ENCODE measurements around the gene HIPK3.

The HIPK3 gene

GRCh38 chr11:33272338-33273107, 15.3 kb downstream of the HIPK3 start:
- TF ChIP-seq FOXP2 (optimal IDR thresholded peaks at IDR 0.05; ENCODE audit: borderline replicate concordance, extremely low read depth, extremely low read length, insufficient read depth) (no peak), TAF1 (IDR thresholded peaks at IDR 0.05; ENCODE audit: borderline replicate concordance, insufficient read depth, low read length) (no peak), POLR2AphosphoS5 (IDR thresholded peaks at IDR 0.05; ENCODE audit: low read depth, low read length) (no peak), SIN3A (IDR thresholded peaks at IDR 0.05; ENCODE audit: borderline replicate concordance, insufficient read depth, low read length) (no peak), REST (IDR thresholded peaks at IDR 0.05; ENCODE audit: insufficient read depth in 1 of 2, low read depth in 2 of 2, low read length in 2 of 2) (no peak)

- TF ChIP-seq FOXP2 (optimal IDR thresholded peaks at IDR 0.05; ENCODE audit: borderline replicate concordance, extremely low read depth, extremely low read length, insufficient read depth) (no peak), REST (IDR thresholded peaks at IDR 0.05; ENCODE audit: insufficient read depth in 1 of 2, low read depth in 2 of 2, low read length in 2 of 2) (no peak), POLR2AphosphoS5 (IDR thresholded peaks at IDR 0.05; ENCODE audit: low read depth, low read length) (no peak), TAF1 (IDR thresholded peaks at IDR 0.05; ENCODE audit: borderline replicate concordance, insufficient read depth, low read length) (no peak), SIN3A (IDR thresholded peaks at IDR 0.05; ENCODE audit: borderline replicate concordance, insufficient read depth, low read length) (no peak)
These were observed 16.5 kb downstream of the HIPK3 start for GRCh38 chr11:33273656-33274055.

GRCh38 chr11:33280411-33280810, 23.2 kb downstream of the HIPK3 start:
- TF ChIP-seq REST (IDR thresholded peaks at IDR 0.05; ENCODE audit: insufficient read depth in 1 of 2, low read depth in 2 of 2, low read length in 2 of 2) (no peak), SIN3A (IDR thresholded peaks at IDR 0.05; ENCODE audit: borderline replicate concordance, insufficient read depth, low read length) (no peak), FOXP2 (optimal IDR thresholded peaks at IDR 0.05; ENCODE audit: borderline replicate concordance, extremely low read depth, extremely low read length, insufficient read depth) (no peak), POLR2AphosphoS5 (IDR thresholded peaks at IDR 0.05; ENCODE audit: low read depth, low read length) (no peak), TAF1 (IDR thresholded peaks at IDR 0.05; ENCODE audit: borderline replicate concordance, insufficient read depth, low read length) (no peak)

GRCh38 chr11:33281758-33282157, 24.6 kb downstream of the HIPK3 start:
- TF ChIP-seq TAF1 (IDR thresholded peaks at IDR 0.05; ENCODE audit: borderline replicate concordance, insufficient read depth, low read length) (no peak), FOXP2 (optimal IDR thresholded peaks at IDR 0.05; ENCODE audit: borderline replicate concordance, extremely low read depth, extremely low read length, insufficient read depth) (no peak), REST (IDR thresholded peaks at IDR 0.05; ENCODE audit: insufficient read depth in 1 of 2, low read depth in 2 of 2, low read length in 2 of 2) (no peak), POLR2AphosphoS5 (IDR thresholded peaks at IDR 0.05; ENCODE audit: low read depth, low read length) (no peak), SIN3A (IDR thresholded peaks at IDR 0.05; ENCODE audit: borderline replicate concordance, insufficient read depth, low read length) (no peak)
